Right kidney (tissue), 1 donor: Measurements from ENCODE around the gene PLPPR5.

Source experiments
- DNase-seq: peaks from one replicate; pipeline ENCODE4 v3.0.0-alpha.2; 2016

Gene PLPPR5

DNA sequence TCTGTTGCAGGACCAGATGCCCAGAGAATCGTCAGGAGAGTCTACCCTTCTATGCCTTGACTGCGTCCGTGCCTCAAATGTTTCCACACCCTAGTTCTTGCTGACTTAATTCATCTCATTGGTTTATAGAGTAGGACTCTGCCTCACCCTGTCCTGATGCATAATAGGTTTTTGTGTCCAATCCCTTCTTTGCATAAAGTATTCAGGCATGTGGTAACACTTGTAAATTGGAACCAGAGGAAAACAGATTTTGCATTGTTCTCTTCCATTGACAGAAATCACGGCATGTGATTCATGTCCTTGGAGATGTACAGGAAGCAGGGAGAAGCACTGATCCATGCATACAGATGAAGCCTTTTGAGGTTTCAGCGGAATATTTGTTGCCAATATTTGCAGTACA, 29.5 kb downstream of the PLPPR5 start:
- DNase-seq = no peak

DNA sequence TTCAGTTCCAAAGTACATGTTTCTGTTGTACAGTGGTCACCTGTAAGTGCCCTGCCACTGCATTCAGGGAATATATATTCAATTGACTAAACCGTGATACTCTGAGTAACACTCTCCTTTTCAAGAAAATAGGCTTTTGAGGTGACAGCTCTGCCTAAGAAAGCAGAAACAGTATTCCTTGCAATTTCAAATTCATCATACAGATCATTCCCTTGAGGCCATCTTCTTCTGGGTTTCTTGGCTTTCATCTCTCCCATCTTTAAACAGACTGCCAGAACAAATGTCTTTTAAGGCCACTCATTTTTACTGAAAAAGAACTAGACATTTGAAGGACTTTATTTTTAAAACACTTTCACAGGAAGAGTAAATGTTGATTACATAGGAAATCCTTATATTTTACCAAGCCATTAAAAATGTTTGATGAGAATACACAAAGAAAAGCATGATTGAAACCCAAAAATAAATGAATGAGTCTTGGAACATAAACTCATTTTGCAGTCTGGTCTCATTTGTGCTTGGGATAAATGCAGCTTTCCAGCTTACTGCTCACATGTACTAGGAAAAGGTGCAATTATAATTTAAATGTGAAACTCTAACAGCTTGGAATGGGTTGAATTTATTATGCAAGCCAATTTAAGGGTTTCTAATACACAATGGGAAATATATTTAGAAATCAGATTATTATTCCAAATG, 34.7 kb downstream of the PLPPR5 start:
- no peak for DNase-seq

DNA sequence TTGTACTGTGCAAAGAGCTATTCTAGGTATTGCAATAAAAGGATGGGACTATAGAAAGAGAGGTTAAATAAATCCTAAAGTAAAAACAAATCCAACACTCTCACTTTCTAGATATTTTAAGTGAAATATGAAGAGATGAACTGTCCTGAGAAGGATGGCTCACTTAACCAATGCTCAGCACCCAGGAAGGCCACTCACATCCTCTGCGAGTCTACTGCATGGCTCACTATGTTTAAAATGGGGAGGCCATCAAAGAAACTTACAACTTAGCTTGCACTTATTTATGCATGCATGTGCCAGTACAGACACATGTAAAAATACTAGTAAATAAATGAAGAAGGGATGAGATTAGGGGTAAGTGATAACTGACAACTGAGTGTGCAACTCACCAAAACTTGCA, 37.5 kb downstream of the PLPPR5 start:
- no peak for DNase-seq

DNA sequence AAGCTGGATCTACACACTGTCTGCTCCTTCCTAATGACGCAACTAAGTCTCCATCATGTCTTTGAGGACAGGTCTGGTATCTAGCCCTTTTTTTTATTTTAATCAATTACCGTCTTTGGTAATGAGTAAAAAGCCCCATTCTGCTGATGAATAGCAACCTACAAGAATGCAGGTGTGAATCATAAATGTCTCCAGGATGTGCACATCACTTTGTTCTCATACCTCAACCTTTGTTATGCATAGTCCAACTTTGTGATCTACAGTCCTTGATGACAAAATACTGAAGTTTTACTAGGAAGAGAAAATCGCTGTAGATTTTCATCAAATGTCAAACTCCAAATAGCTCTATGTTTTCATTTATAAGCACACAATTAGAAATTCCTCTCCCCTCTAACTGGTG, 39.3 kb downstream of the PLPPR5 start:
- no peak for DNase-seq

DNA sequence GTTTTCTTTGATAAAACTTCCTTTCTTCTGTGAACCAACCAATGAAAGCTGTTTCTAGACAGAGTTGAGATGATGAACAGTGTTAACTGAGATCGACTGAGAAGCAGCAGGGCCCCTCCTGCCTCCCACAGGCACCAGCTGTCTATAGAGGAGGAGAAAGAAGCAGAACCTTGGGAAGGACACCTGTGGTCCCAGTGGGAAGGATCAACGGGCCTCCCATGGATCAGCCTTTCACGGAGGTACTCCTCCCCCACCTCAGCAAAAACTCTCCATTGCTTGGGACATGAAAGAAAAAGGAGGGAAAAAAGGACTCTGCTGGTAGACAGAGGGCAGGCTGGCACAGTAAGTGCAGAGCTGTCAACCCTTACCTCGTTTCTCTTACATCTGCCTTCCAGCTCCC, 40.5 kb downstream of the PLPPR5 start:
- DNase-seq = no peak

DNA sequence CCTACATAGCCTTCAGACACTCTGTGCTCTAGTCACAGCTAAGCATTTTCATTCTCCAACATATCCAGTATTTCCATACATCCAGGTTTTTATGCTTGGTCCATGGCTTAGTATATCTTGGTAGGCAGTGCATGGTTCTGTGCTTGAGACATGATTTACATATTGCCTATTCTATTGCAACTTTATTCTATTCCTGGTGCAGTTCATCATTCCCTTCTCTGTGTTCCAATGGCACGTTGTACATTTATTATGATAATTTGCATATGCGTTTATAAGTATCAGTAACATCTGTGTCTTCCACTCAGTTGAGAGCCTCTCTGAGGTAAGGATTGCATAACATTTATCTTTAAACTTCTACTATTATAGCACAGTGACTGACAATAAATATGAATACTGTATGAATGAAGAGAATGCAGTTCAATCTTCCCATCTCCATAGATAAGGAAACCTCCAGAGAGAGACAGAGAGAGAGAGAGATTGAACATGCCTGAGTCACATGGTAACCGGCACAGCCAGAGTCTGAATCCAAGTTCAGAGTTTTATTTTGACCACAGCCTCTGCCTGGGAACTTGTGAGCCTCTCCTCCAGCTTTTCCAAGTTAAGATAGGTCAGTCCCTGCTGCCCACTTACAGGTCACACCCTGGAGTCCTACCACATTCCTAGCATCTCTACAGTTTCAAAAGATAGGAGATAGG, 41.5 kb downstream of the PLPPR5 start:
- DNase-seq = no peak

DNA sequence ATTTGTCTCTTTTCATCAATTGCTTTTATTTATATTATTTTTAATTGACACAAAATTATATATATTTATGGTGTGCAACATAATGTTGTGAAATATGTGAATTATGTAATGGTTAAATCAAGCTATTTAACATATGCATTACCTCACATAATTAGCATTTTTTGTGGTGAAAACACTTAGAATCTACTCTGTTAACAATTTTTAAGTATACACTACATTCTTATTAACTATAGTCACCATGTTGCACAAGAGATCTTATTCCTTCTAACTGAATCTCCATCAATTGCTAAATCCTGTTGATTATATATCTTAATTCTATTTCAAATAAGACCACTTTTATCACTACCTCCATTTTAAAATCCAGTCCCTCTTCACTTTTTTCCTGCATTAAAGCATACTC, 42.5 kb downstream of the PLPPR5 start:
- no peak for DNase-seq

DNA sequence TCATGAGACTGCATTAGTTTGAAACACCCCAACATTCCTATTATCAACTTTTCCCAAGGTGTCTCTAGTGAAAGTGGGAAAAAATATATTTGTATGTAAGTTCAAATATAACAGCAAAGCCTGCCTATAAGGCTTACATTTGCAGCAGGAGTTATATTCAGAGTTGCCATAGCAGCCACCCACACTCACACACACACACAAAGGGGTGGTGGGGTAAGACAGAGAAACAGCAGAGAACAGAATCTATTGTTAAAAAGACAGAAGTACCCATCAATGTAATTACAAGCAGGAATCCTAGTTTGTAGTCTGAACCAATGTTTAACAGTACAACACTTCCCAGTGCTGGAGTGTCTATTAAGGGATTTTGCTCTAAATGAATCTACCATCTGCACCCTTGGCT, 55.0 kb downstream of the PLPPR5 start:
- DNase-seq = no peak

DNA sequence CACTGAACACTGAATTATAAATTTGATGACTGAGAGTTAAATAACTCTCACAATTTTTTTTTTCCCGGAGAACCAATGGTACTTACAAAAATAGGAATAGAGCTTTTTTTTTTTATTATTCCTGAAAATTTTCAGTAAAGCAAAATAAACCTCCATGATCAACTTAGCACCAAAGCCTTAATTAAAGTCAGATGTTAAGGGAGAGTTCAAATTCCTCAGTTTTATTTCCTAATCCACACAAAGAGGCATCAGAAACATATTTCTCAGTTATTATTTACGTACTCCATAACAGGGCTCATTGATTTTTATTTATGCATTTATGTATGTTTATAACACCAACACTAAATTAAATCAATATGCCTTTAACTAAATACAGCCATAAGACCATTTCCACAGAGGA, 55.5 kb downstream of the PLPPR5 start:
- no peak for DNase-seq

DNA sequence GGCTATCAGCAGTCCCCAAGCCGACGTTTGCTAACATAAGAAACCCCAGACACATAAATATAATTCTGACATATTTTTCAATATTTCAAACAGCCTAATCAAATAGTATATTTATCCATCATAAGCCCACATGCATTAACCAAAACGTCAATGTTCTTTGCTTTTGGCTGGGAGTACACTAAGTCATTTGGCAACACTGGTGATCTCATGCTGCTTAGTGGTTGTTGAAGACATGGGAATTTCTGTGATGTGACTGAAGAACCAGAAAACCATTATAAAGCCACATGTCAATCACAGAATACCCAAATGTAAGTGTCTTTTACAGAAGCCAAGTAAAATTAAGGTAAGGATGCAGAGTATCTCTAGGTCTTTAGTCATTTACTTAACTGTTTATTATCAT, 57.6 kb downstream of the PLPPR5 start:
- no peak for DNase-seq

DNA sequence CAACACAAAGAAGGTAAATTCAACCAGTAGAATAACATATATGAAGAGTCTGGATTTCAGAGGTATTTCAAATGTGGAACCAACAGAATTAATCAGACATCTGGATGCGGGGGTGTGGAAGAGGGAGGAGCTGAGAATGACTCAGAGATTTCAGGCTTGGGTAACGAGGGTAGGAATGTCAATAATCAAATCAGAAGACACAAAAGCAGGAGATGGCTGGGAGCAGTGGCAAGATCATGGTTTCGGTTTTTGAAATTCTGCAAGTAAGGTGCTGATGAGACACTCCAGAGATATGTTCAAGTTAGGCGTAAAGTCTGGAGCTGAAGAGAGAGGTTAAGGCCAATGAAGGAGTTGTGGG, 64.0 kb downstream of the PLPPR5 start:
- no peak for DNase-seq

DNA sequence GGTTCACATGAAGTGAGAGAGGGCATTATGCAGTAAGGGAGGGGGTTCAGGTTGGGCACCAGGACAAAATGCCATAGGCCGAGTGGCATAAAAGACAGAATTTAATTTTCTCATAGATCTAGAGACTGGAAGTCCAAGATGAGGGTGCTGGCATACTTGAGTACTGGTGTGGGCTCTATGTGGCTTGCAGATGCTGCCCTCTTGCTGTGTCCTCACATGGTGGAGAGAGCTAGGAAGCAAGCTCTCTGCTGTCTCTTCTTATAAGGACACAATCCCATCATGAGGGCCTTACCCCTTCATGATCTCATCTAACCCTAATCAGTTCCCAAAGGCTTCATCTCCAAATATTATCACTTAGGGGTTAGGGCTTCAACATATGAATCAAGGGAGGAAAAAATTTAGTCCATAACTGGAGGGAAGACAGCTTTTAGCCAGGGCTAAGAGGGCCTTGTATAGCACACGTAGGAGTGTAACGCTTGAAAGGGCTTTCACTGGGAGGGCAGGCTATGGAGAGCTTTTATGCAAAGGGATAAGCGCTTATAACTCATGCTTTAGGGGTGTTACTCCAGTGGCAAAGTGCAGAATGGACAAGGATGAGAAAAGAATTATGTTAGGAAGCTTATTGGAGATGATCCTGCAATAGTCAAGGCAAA, 64.5 kb downstream of the PLPPR5 start:
- no peak for DNase-seq

DNA sequence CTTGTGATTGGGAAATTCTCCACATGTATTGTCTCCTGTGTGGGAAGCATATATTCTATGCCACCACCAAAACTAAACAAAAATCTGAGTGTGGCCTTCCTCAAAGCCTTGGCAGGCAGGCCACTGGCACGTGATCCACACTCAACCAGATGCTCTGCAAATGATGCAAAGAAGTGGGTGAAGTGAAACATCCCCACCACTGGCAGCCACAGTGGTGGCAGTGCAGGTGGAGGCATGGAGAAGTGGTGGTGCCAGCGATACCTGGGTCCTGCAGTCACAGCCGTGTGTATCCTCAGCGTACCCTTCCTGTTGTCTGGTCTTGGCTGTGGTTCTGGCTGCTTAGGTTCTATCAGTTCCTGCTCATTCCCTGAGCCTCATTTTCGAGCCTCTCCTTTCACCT, 65.2 kb downstream of the PLPPR5 start:
- DNase-seq = no peak

DNA sequence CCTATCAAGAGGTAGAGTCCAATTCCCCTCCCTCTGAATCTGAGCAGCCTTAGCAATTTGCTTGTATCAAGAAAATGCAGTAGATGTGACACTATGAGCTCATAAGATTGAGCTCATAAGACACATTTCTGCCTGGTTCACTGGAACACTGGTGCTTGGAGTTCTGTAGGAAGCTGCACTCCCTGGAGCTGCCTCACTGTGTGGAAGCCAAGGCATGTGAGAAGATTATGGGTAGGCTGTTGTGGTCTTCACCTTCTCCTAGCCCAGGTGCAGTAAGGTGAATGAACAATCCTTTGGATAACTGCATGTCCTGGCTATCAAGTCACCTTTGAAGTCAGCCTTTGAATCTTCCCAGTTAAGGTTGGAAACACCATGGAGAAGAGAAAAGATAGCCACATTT, 67.3 kb downstream of the PLPPR5 start:
- DNase-seq = no peak

DNA sequence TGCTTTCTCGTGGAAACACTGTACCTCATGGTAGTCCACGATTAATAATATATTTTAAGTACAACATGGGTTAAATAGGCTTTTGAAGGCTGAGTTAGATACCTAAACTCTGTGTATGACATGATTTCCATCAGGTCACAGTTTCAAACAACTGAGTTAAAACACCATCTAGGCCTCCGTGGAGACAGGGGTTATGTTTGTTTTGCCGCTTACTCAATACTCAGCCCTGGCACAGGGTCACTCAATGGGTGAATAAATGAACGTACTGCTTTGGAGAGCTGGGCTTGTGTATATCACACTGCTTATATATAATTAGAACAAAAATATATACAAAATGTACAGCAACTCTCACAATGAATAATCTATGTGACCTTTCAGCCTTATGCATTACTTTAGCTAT, 72.5 kb downstream of the PLPPR5 start:
- no peak for DNase-seq

DNA sequence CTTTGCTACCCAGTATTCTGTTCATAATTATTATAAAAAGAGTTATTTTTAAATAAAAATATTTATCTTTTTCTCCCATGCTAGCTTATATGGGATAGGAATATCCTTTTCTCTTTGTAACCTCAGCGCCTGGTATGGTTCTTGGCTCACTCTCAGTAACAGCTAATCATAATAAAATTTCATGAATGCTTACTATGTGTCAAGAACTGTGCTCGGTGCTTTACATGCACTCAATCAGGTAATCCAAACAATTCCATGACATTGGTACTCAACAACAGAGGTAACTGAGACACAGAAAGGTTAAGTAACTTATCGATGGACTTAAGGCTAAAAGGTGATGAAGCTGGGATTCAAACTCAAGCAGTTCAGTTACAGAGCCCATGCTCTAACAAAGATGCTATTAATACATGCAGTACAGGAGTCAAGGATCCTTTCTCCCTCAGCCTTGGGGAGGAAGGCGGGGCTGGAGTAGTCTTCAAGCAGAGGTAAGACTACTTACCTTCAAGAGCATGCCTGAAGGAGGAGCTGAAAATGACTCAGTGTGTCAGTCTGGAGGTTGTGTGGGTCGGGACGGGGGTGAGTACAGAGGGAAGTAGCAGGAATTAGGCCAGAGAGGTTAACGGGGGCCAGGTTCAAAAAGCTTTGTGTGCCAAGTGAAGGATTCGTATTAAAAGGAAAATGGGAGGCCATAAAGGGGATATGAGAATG, 73.4 kb downstream of the PLPPR5 start:
- DNase-seq = no peak

DNA sequence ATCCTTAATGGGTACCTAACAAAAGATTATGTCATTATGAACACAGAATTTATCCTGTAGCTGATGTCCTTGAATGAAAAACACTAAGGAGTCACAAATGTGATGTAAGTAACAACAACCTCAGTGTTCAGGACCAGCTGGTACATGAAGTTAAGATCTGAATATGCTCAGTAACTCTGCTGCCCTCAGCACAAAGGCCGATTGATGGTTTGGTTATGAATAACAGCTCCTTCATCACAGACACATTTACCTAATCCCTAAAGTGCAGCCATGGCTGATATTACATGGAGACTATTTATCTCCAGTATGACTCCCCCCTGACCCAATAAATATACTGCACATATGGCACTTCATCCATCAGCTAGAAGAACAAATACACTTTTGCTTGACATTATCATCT, 75.2 kb downstream of the PLPPR5 start:
- no peak for DNase-seq

DNA sequence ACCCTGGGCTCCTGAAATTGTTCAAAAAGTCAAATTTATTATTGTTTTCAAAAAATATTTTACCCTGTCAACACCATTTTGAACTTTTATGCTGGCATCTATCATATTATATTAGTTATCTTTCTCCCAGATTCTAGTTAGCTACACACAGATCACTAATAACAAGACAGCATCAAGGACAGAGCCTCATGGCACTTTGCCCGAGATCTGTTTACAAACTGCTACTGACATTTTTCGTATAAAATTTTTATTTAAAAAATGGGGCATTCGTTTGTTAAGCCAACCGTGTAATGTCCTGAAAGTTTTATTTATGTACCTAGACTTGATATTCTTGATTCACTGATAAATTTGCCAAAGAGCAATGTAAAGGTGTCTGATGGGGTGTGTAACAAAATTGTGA, 78.1 kb downstream of the PLPPR5 start:
- no peak for DNase-seq

DNA sequence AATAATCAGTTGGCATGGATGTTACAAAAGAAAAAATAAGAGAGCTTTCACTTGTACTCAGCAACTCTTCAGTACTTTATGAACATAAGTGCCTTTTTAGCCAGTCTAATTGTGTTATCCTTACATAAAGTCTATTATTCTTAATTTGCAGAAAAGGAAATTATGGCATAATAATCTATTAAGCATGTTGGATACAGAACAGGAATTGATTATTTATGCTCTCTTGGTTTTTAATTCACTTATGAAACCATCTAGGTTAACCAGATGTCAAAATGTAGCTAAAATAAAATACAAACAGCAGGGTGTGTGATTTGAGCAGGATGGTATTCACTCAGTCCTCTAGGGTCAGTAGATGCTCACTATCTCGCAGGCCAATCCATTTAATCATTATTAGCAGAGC, 79.7 kb downstream of the PLPPR5 start:
- DNase-seq = no peak

DNA sequence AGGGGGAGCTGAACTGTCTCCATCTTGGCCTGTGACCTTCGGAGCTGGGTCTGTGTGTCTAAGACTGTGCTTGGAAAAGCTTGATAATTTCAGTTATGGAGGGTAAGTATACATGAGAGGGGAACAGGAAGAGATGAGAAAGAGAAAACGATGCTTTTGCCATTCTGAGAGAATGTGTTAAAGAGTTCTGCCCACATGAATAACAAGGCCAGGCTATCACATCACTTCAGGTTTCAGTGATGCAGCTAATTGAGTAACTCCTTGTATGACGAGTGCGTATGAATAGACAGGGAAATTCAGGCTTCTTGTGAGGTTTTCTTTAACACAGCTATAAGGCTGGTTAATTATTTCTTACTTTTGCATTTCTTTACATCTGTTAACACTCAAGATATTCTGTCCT, 81.0 kb downstream of the PLPPR5 start:
- no peak for DNase-seq

DNA sequence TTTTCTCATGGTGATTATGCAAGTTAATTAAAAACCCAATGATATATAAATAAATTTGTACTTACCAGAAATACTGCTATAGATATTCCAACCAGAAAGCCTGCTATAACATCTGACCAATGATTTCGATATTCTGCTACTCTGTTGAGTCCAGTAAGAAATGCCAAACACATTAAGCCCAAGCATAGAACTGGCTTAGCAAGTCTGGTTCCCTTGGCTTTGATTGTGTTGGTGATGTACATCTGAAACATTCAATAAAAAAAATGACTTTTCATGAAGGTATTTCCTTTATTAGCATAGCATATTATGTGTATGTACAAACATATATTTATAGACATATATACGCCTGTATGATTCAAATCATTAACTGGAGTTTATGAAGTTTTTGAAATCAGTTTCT, 82.8 kb downstream of the PLPPR5 start:
- no peak for DNase-seq

DNA sequence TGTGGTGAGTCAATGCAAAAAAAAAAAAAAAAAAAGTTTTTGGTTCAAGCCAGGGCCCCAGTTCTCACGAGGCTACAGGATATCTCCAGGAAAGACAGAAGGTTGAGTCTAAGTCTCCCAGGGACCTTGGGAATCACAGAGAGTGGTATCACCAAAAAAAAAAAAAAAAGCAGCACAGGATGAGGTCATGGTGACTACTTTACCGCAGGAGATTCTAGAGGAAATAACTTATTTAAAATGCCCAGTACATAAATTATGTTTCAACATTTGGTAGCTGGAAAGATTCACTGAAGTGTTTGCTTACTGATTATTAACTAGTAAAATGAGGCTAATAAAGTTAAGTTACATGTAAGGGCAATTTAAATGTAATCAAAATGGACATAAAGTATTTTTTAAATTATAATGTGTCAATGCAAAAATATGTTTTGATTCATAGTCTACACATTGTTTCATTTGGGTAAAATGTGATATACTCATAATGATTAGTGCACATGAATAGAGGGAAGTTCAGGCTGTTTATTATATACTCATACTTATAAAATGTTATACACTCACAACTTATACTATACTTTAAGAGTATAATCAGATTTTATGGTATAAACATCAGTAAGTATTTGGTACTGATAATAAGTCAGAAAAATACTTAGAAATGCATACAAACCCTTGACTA, 84.1 kb downstream of the PLPPR5 start:
- no peak for DNase-seq

DNA sequence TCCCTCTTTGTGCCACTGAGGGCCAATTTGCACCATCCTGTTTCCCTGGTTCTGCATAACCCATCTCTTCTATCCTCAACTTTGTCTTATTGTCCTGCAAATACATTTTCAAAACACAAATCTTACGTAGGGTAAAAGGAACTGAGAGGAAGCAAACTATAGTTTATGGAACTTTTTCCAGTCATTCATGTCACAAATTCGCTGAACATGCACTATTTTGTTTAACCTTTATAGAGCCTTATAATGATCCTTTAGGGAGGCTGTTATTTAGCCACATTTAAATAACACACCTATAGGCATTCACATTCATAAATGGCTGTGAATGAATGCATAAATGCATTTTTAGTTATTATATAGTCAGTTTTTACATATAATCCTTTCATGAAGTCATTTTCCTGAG, 85.0 kb downstream of the PLPPR5 start:
- DNase-seq = no peak
